Mucosa of gallbladder (tissue), 1 donor: Measurements from ENCODE around the gene MYLK. TPM values are rescaled to one million over a fixed set of nuclear protein-coding genes. Genes with fewer than 3 reads are reported as not detected.
A peak's percentile ranks its signal among the peaks of the same experiment; 100 is the strongest.

Experiments used
- DNase-seq: peaks from one replicate; pipeline ENCODE4 v3.0.0-alpha.2; 2020; ENCODE audit warnings: low spot score
- total RNA-seq: library from RNA; stranded (reverse); gene quantifications from one replicate; pipeline ENCODE4 v1.2.1, GENCODE V29; 2021
- donor health status: DM: no; HTN: no; CAD: no.

MYLK gene
- total RNA-seq, 1 donor from 2014 or later = 671 TPM

DNA sequence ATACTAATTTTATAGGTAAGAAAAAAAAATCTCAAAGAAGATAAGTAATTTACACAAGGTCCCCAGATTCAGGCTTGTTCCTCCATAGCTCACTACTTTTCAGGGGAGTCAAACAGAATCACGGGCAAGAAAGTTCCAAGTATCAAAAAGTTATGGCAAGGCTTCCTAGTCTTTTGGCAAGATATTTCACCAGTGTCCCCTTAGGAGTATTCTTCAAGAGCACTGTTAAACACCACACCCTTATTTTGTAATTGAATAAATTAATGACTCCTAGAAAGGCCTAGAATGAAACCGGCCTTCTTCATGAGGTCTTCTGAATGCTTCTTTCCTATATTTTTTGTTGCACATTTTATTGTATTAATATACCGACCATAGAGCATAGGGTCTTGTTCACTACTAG is 109.7 kb downstream of the MYLK start:
- no peak for DNase-seq

DNA sequence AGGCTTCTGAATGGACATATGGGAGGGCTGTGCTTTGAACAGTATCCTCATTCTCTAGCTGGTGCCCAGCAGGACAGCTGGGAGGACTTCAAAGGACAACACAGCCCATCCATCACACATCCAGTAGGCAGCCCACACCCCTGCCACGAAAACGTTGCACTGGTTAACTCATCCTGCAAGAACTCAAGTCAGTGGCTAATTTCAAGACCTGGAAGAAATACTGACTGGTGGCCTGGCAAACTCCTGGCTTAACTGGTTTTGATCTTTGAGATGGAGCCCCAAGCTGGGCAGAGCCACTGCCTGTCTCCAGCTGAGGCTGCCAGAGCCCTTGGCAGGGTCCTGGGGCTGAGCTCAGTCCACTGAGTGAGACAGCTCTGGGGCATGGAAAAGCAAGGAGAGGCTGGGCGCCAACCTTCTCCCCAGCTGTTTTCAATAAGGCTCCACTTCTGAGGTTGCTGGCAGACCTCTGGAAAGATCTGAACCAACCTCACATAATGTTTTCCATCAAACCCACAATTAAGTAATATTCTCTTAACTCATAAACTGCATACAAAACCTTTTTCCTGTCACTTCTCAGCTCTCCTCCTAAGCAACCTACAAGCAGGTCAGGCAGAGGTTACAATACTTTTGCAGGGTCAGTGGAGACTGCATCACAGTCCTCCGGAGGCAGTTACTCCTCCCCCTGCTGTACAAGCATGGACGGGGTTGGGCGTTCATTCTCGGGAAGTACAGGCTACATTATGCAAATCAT is 110.3 kb downstream of the MYLK start:
- no peak for DNase-seq

DNA sequence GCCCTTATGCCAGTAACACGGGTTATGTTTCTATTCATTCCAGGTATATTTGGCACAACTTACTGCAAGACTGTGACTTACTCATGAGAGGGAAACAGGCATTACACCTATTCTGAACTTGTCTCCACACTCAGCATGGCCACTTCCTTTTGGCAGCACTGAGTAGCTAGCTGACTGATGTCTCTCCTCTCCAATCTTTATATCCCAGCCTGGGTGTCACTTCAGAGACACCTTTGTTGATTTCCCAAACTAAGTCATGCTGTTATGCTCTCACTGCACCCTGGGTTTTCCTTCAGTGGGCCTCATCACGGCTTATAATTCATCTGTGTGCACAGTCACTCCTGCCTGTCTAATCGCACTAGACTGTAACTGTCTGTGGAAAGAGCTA is 114.8 kb downstream of the MYLK start:
- DNase-seq = no peak

DNA sequence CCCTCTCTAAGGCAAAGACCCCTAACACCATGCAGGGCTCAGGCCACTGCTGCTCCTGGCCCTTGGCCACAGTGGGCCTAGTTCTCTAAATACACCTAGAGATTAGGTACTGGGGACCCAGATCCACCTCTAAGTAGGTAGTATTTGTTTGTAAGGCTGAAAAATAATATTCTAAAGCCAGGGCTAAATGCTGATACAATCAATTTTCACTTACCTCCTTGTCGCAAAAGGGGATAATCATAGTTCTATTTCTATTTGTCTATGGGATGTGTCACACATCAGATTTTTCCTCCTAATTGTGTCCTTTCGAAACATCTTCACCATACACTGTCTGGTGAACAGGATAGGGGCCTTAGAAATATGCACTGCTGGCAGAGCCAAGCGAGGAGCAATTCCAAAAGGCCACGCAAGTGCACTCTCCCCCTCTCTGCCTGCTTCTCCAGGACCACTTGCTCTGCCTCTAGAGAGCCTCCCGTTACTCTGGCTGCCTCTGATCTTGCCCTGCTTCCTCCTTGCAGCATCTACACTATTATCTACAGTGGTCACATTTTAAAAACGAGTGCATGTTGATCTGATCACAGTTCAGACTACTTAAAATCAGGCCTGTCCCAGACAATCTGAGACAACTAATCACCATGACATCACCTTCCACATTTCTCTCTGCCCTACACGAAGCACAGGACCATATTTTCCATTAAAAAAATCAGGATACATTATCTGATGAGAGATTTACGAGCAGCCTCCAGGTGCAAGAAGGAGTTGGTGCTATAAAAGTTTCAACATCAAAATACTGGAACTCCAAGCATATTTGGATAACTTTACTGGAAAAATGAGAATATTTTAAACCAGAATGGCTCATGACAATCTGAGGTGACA is 115.4 kb downstream of the MYLK start:
- no peak for DNase-seq

DNA sequence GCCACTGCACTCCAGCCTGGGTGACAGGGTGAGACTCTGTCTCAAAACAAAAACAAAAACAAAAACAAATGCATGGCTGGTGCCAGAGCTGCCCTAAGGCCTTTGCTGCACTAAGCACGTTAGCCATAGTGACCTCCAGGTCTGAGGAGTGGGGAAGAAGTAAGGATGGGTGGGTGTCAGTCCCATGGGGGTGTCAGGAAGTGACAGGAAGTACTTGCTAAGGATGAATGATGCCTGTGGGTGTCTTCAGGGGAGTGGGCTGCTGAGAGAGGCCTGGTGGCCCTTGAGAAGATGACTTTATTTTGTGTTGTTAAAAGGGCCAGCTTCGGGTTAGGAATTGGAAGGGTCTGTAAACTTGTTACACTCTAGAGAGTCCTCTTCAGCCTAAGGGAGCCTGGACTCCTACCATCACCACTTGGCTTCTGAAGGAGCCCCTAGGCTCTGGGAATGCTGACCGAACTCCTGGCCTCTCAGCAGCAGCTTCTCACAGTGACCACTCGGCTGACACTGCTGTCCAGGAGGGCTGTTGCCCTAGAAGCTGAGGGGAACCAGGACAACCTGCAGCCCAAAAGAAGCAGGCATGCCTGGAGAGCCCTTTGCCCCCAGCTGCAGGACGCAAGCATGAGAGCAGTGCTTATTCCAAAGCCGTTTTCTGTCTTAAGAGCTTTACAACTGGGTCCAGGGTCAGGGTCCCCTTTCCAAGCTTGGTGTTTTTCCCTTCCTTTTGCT is 116.4 kb downstream of the MYLK start:
- DNase-seq = no peak

DNA sequence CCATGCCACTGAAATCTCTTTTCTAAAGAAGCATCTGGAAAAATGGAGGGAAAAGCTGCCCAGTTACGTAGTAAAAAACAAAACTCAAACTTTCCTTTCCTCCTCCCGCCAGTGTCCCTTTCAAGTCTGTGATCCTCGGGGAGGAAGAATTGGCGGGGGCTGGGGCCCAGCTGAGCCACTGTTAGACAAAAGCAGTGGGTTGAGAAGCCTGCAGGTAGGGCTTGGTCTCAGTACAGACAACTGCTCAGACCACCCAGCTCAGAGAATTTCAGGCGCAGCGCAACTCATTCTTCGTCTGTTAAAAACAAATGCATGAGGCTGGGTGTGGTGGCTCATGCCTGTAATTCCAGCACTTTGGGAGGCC is 117.1 kb downstream of the MYLK start:
- no peak for DNase-seq

DNA sequence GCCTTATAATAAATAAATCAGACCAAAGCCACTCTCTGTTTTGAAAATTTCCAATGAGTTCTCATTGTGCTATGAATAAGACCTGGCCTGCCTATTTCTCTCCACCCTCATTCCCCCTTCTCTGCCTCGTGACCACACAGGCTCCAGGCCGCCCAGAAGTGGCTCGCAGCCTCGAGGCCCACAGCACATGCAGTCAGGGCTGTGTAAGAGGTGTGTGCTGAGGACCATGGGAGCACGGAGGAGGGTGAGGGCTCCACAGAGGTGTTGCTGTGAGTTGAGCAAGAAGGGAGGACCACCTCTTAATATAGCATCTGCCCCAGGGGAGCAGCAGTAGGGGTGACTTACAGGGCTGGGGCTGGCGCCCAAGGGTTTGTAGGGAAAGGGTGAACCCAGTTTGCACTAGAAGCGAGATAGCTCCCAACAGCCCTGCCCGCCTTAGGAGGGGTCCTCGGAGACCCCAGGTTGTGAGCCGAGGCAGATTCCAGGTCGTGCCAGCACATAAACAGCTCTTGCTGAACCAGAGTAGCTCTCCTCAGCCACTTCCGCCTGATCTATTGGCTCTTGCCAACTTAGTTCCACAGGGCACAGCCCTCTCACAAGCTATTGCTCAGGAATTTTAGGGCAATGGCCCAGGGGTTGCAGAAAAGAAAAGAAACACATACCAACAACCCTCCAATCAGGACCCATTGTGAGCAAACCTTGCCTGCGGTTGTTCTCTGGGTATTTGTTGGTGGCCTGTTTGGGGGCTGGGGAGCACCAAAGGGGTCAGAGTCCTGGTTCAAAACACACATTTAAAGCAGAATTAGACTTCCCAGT is 117.7 kb downstream of the MYLK start:
- DNase-seq = no peak

DNA sequence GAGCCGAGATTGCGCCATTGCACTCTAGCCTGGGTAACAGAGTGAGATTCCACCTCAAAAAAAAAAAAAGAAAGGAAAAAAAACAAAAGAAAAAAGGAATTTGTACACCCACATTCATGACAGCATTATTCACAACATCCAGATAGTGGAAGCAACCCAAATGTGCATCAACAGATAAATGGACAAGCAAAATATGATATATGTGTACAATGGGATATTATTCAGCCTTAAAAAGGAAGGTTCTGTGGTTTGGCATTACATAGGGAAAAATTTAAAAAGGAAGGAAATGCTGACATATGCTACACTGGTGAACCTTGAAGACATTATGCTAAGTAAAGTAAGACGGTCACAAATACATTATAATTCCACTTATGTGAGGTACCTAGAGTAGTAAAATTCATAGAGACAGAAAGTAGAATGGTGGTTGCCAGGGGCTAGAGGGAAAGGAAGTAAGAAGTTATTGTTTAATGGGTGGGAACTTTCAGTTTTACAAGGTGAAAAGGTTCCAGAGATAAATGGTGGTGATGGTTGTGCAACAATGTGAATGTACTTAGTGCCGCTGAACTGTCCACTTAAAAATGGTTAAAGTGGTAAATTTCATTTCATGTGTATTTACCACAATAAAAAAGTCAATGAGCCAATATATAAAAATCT is 118.5 kb downstream of the MYLK start:
- no peak for DNase-seq

DNA sequence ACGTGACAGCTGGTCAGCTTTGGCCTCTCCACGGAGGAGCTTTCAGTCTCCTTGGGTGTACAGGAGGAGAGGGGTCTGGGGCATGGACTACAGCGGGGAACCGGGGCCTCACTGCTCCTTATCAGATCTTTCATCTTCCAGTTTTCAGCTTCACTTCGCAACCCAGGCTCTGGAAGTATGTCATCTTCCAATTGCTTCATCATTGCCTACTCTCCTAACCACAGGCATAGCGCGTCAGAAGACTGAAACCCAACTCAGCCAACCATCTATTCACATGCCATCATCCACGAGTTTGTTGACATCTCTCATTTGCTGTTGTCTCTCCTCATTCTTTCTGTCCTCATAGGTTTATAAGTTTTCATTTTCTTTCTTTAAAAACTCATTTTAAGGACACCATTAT is 119.5 kb downstream of the MYLK start:
- DNase-seq = no peak

DNA sequence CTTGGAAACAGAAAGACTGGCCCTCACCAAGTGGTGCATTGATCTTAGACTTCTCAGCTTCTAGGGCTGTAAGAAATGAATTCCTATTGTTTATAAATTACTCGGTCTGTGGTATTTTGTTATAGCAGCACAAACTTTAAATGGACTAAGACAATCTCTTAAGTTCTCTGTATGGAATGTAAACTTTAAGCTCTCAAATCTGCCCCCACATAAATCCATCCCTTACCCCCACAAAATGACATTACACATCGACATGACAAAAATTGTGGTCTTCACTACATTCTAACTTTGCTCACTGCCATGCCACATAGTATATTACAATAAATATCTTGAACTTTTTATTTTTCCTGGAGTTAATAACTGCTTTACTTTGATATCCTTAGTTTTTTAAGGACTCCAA is 121.3 kb downstream of the MYLK start:
- DNase-seq = no peak

DNA sequence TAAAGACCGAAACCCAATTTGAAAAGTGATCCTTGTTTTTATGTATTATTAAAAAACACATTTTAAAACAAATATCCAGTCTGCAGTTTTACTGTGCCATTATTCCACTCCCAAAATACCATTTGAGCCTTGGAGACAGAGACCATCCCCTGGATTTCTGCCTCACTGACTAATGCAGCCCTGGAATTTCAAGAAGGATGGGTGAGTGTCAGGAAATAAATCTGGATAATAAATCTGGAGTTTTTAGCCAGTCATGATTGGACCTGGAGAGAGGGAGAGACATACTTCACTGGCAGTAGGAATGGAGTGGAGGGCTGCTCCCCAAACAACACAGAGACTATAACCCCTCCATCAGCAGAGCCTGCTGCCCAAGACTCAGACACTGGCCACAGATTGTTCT is 123.3 kb downstream of the MYLK start:
- no peak for DNase-seq

DNA sequence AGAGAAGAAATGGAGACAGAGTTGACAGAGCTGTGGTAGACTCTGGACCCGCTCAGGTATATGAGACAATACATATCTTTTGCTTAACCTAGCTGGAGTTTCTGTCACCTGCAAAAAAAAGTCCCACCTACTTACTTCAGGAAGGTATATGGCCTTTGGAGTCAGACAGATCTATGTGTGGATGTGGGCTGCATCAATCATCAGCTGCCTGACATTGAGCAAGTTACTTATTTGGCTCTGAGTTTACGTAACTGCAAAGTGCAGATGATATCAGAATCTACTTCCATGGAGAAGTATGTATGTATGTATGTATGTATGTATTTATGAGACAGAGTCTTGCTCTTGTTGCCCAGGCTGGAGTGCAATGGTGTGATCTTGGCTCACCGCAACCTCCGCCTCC is 124.3 kb downstream of the MYLK start:
- DNase-seq = no peak

DNA sequence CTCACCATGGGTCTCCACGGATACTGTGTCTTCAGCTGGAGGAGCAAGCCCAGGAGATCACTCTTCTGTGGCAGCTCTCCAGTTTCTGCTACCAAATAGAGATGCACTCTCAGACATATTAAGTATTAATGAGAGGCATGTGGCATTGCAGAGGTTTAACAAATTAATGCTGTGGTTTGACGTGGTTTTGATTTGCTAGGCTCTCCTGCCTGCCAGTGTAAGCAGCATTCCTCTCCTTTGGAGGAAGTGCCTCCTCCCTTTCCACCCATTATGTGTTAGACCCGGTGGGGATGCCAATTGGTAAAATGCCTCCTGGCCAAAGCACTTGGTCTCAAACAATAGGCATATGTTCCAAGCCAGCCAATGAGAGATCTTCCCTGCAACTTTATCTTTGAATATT is 124.8 kb downstream of the MYLK start:
- DNase-seq = no peak

DNA sequence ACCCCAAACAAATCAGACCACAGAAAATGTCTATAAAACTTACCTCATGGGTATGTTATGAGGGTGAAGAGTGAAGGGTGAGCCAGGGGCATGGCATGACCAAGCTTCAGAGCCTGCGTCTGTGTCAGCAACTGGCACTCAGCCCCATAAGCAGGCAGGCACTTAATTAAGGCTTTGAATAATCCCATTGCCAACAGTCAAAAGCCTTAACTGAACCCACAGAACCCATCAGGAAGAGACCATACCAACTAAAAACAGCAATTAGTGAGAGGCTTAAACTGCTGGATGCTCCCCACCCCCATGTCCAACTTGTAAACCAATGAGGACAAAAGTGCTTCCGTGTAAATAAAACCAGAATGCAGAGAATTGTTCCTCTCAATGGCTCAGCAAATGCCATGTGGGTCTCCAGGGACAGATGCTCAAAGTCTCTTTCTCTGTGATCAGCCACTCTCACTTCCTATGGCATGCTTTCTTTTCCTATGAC is 126.0 kb downstream of the MYLK start:
- DNase-seq = no peak

DNA sequence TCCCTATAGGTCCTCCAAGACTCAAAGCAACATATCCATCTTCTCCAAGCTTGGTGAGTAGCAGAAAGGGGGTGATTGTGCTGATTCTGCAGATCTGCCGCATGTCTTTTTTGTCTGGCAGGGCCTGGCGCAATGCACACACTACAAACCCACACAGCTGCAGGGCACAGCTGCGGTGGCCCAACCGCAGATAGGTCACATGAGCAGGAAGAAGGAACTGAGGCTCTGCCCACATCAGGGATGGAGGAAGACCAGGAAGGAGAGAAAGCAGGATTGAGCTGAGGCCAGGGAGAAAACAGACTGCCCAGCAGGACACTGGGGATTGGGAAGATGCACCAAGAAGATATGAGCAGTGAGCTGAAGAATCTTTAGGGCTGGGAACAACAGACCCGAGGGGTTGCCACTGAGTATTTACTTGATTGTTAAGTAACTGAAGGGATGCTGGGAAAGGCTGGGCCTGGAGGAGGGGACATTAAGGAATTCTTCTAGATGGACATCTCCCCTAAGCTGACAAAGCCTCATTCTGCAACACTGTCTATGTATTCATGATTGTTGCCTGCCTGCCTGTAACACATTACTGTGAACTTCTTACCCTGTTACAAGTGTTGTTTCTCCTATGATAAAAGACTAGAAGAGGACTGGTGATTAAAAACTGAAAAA is 126.7 kb downstream of the MYLK start:
- DNase-seq = peak; percentile 45

DNA sequence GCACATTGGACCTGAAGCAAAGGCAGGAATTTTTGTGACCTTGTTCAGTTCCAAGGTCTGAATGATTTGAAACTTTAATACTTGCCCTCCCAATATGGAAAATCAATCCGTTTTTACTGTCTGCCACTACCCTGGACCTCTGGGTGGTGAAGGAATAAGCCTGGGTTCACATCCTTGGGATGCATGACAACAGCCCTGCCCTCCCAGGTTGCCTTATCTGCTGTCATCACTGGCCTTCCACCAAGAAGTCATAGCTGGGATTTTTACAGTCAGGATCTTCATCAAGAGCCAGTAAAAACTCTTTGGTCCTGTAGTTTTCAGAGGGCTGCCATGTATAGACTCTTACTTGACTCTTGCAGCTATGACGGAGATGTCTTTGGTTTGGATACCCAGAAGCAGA is 128.6 kb downstream of the MYLK start:
- peak; percentile 61 for DNase-seq

DNA sequence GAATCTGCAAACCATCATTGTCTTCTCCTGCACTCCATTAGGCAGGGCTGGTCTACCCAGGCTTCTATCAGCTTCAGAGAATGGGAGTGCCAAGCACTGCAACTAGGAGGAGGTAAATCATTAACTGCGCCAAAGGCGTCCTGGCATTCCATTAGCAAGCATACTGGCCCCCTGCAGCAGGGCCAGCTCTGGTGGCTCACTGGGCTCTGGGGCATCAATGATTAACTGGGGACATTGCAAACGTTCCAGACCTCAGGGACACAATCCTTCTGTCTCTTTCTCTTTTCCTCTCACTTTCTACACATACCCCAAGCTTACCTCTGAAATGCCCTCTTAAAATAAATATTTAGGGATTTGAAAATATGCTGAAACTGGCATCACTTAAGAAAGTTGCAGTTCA is 129.0 kb downstream of the MYLK start:
- DNase-seq = peak; percentile 90

DNA sequence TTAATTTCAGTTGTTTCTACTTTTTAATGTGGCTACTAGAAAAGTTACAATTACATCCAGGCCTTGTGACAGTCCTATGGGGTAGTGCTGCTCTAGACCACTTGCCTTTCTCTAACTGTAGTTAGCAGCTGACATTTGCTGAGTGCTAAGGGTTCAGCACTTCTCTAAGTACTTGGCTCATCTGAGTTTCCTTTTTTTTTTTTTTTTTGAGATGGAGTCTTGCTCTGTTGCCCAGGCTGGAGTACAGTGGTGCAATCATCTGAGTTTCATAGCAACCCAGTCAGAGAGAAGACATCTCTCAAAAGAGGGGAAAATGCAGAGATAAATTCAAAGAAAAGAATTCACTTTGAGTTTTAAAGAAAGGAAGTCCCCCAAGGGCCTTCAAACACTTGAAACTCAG is 130.8 kb downstream of the MYLK start:
- DNase-seq = peak; percentile 4

DNA sequence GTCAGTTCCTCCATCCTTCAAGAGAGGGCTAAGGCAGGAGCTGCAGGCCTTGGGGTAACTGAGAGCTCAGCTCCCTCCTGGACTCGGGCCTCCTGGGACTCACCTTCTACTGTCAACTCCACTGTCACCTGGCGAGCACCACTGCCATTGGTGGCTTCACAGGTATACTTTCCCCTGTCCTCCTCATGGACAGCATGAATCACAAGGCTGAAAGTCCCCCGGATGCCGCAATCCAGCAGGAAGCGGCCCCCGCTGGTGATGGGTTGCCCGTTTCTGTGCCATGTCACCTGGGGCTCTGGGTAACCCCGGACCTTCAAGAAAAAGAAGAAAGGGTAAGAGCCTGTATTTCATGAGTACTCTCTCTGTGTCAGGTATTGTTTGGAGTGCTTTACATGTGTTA is 131.9 kb downstream of the MYLK start:
- DNase-seq = peak; percentile 5

DNA sequence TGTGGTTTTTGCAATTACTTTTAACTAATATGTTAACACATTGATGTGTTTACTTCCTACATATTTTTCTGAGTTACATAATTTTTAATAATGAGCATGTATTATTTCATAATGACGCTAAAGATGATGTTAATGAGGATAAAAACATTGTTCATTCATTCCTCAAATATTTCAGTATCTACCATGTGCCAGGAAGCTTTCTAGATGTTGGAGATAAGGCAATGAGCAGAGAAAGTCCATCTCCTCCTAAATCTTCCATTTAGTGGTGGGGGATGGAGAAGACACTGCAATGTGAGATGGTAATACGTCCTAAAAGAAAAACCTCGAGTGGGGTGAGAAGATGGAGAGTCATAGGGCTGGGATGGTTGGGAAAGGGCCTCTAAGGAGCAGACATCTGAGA is 132.7 kb downstream of the MYLK start:
- DNase-seq = no peak
